Prostate gland (tissue), 2 donors: ENCODE results near the gene PCDH9.

Experiments
- POLR2A ChIP-seq: fragments of 450-650 bp; IDR thresholded peaks from one replicate; pipeline ENCODE4 v1.6.1; 2016; ENCODE audit warnings: antibody characterized with exemption, mild to moderate bottlenecking
- POLR2AphosphoS5 ChIP-seq: sonication (generic); formaldehyde crosslinking; IDR thresholded peaks from one replicate; pipeline ENCODE4 v1.6.1; 2017; ENCODE audit warnings: antibody characterized with exemption
- TF ChIP-seq, protein P1 (sequence below), 4 experiments: fragments of 200-600 bp in 2 of 4; fragments of 450-650 bp in 2 of 4; sonication (generic) in 2 of 4; IDR thresholded peaks; 1 replicate in 3 of 4; 2 replicates in 1 of 4; pipeline ENCODE4 v1.5.1; 2016 to 2019; ENCODE audit warnings: antibody characterized with exemption in 4 of 4, mild to moderate bottlenecking in 2 of 4, moderate library complexity in 2 of 4

DNA sequence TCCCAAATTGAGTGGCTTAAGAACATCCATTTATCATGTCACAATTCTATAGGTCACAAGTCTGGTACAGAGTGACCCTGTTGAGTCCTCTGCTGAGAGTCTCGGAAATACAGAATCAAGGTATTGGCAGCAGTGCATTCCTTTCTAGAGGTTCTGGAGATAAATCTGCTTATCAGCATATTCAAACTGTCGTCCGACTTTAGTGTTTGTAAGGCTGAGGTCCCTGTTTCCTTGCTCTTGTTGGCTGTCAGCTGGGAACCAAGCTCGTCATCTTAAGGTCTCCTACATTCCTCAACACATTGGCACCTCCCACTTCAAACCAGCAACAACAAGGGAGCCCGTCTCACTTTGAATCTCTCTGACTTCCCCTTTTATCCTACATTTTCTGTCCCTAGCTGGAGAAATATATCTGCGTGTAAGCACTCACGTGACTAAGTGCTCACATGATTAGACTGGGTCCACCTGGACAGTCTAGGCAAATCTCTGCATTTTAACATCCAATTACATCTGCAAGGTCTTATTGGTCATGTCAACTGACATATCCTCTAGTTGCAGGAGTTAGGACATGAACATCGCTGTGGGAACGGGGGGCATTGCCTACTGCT, 886.8 kb downstream of the PCDH9 start:
- TF ChIP-seq POLR2AphosphoS5 (no peak), POLR2A (no peak)
- TF ChIP-seq, protein P1, sequence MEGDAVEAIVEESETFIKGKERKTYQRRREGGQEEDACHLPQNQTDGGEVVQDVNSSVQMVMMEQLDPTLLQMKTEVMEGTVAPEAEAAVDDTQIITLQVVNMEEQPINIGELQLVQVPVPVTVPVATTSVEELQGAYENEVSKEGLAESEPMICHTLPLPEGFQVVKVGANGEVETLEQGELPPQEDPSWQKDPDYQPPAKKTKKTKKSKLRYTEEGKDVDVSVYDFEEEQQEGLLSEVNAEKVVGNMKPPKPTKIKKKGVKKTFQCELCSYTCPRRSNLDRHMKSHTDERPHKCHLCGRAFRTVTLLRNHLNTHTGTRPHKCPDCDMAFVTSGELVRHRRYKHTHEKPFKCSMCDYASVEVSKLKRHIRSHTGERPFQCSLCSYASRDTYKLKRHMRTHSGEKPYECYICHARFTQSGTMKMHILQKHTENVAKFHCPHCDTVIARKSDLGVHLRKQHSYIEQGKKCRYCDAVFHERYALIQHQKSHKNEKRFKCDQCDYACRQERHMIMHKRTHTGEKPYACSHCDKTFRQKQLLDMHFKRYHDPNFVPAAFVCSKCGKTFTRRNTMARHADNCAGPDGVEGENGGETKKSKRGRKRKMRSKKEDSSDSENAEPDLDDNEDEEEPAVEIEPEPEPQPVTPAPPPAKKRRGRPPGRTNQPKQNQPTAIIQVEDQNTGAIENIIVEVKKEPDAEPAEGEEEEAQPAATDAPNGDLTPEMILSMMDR (IDR thresholded peaks at IDR 0.05): no peak
